ENCODE measurements around the gene RNF183.

- TF ChIP-seq CTCF (IDR thresholded peaks at IDR 0.05) (no peak), POLR2A (IDR thresholded peaks at IDR 0.05) (no peak)
Observed at GRCh38 chr9:113298924-113299770, 4.0 kb downstream of the RNF183 start.
